ENCODE results near the gene ABCA13. TPM values are rescaled to one million over a fixed set of nuclear protein-coding genes. Genes with fewer than 3 reads are reported as not detected.

The ABCA13 gene
- polyA plus RNA-seq, 1 experiment: 0.05 TPM

GRCh38 chr7:48634116-48634632, 462.9 kb downstream of the ABCA13 start:
- H3K27ac ChIP-seq (ENCODE audit: low read depth, low read length): no peak overlapping the region
- ChIA-PET CTCF (no interaction called here), POLR2A (no interaction called here)
- TF ChIP-seq CTCF (IDR thresholded peaks at IDR 0.05; ENCODE audit: low read depth, low read length): no peak
- no peaks in the 10 kb centered on the region for H3K27me3 ChIP-seq (ENCODE audit: control insufficient read depth, insufficient read depth, low read length)
- H3K4me3 ChIP-seq (ENCODE audit: low read depth, low read length): no peak overlapping the region
- H3K9me3 ChIP-seq (ENCODE audit: control insufficient read depth, insufficient read depth, low read length): peaks cover 4% of the 10 kb centered on the region
- DNase-seq (ENCODE audit: low read depth, low spot score): no peak

- no peak overlapping the region for H3K4me3 ChIP-seq (ENCODE audit: low read depth, low read length)
- H3K27ac ChIP-seq (ENCODE audit: low read depth, low read length): no peak overlapping the region
- DNase-seq (ENCODE audit: low read depth, low spot score): no peak
- H3K9me3 ChIP-seq (ENCODE audit: control insufficient read depth, insufficient read depth, low read length): peaks cover 4% of the 10 kb centered on the region
- TF ChIP-seq CTCF (IDR thresholded peaks at IDR 0.05; ENCODE audit: low read depth, low read length): no peak
- H3K27me3 ChIP-seq (ENCODE audit: control insufficient read depth, insufficient read depth, low read length): no peaks in the 10 kb centered on the region
- ChIA-PET CTCF (no interaction called here), POLR2A (no interaction called here)
Measured at GRCh38 chr7:48635796-48636195, 464.5 kb downstream of the ABCA13 start.

- ChIA-PET POLR2A (no interaction called here), CTCF (no interaction called here)
- Histone ChIP-seq H3K27ac (ENCODE audit: low read depth, low read length) (no peak overlapping the region), H3K27me3 (ENCODE audit: control insufficient read depth, insufficient read depth, low read length) (no peaks in the 10 kb centered on the region), H3K4me3 (ENCODE audit: low read depth, low read length) (no peak overlapping the region), H3K9me3 (ENCODE audit: control insufficient read depth, insufficient read depth, low read length) (peaks cover 4% of the 10 kb centered on the region)
- TF ChIP-seq CTCF (IDR thresholded peaks at IDR 0.05; ENCODE audit: low read depth, low read length): no peak
- no peak for DNase-seq (ENCODE audit: low read depth, low spot score)
Measured at GRCh38 chr7:48636391-48637015, 465.2 kb downstream of the ABCA13 start.

DNA sequence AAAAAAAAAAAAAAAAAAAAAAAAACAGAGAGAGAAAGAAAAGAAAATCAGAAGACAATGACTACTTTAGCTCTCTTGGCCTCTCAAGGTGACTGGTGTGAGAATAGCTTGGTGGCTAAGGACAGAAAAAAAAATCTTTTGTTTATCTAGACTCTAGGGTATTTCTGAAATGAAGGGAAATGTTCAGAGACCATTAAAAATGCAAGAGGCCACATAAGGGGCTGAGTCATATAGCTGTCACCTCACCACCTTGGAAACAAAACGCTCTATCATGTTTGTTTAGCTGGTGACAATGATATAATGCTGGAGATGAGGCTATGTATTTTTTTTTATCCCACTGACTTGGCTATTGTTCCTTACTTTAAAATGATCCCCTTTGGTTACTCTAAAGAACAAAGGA, 466.1 kb downstream of the ABCA13 start:
- no peak for DNase-seq (ENCODE audit: low read depth, low spot score)
- CTCF ChIA-PET: no interaction called here
- POLR2A ChIA-PET: no interaction called here
- Histone ChIP-seq H3K27me3 (ENCODE audit: control insufficient read depth, insufficient read depth, low read length) (no peaks in the 10 kb centered on the region), H3K27ac (ENCODE audit: low read depth, low read length) (no peak overlapping the region), H3K4me3 (ENCODE audit: low read depth, low read length) (no peak overlapping the region), H3K9me3 (ENCODE audit: control insufficient read depth, insufficient read depth, low read length) (peaks cover 4% of the 10 kb centered on the region)
- no peak for TF ChIP-seq CTCF (IDR thresholded peaks at IDR 0.05; ENCODE audit: low read depth, low read length)

GRCh38 chr7:48638041-48638440, 466.8 kb downstream of the ABCA13 start:
- Histone ChIP-seq H3K4me3 (ENCODE audit: low read depth, low read length) (no peak overlapping the region), H3K27me3 (ENCODE audit: control insufficient read depth, insufficient read depth, low read length) (no peaks in the 10 kb centered on the region), H3K27ac (ENCODE audit: low read depth, low read length) (no peak overlapping the region), H3K9me3 (ENCODE audit: control insufficient read depth, insufficient read depth, low read length) (peaks cover 4% of the 10 kb centered on the region)
- no peak for DNase-seq (ENCODE audit: low read depth, low spot score)
- ChIA-PET POLR2A (no interaction called here), CTCF (no interaction called here)
- no peak for TF ChIP-seq CTCF (IDR thresholded peaks at IDR 0.05; ENCODE audit: low read depth, low read length)
